K562 (cell line): ENCODE results near the gene TMCC2. TPM values are rescaled to one million over a fixed set of nuclear protein-coding genes. Genes with fewer than 3 reads are reported as not detected.

Experiments
- ATAC-seq: fragments of 200-7000 bp; cut with Tn5 transposase; 3 replicates; pipeline ENCODE4 v1.9.1; 2020; ENCODE audit warnings: moderate library complexity
- BruUV-seq: library from RNA; stranded (reverse); fragments of 400-500 nt; replicated peaks from 2 replicates; lab custom pipeline; 2021; lab: Mats Ljungman, UMichigan
- CTCF ChIA-PET: fragments of 300-600 bp; formaldehyde crosslinking; extraction: SDS; loops from one replicate; lab custom pipeline; 2021; ENCODE audit warnings: low intra/inter-chr PET ratio; lab: Yijun Ruan, JAX
- POLR2A ChIA-PET: fragments of 300-600, 350-650 bp; sonication (Branson Sonifier 250); formaldehyde crosslinking; extraction: SDS; loops from one replicate; lab custom pipeline; 2021; ENCODE audit warnings: antibody characterized with exemption, inconsistent platforms; lab: Yijun Ruan, JAX
- DNase-seq, 4 experiments: peaks; one replicate each; pipeline versions ENCODE4 v3.0.0 to v3.0.0-alpha.2; 2011 to 2018; ENCODE audit warnings: low spot score in 3 of 4, mixed read lengths in 3 of 4; ENCODE audit errors: extremely low read depth in 1 of 4
- FAIRE-seq: peaks from 2 replicates; lab custom pipeline; 2011; peaks lifted over from hg19 to GRCh38; lab: Jason Lieb, UNC
- H2AFZ ChIP-seq: 2 replicates; pipeline ENCODE4 v1.6.0; 2011; ENCODE audit warnings: low read depth, low read length, control low read depth, inconsistent platforms
- H3K27ac ChIP-seq: fragments of 200-600 bp; 3 replicates; pipeline ENCODE4 v1.8.0; 2011; ENCODE audit warnings: low read depth, mild to moderate bottlenecking, control low read depth, inconsistent platforms, low read length, moderate library complexity, mixed read lengths; ENCODE audit errors: extremely low read depth
- H3K27me3 ChIP-seq, 2 experiments: fragments of 300-600 bp in 1 of 2; 2 replicates in 1 of 2; 3 replicates in 1 of 2; pipeline versions ENCODE4 v1.6.0 to v1.8.0; 2011; ENCODE audit warnings: inconsistent platforms in 2 of 2, low read length in 2 of 2, mild to moderate bottlenecking in 1 of 2, mixed read lengths in 1 of 2, moderate library complexity in 1 of 2; ENCODE audit not compliant: control insufficient read depth in 2 of 2, insufficient read depth in 2 of 2
- H3K36me3 ChIP-seq: fragments of 300-600 bp; 3 replicates; pipeline ENCODE4 v1.8.0; 2011; ENCODE audit warnings: mild to moderate bottlenecking, low read length, inconsistent platforms; ENCODE audit not compliant: control insufficient read depth, insufficient read depth
- H3K4me1 ChIP-seq, 2 experiments: fragments of 200-600 bp in 1 of 2; replicated peaks in 1 of 2; 2 replicates in 1 of 2; 3 replicates in 1 of 2; pipeline versions ENCODE4 v1.5.1 to v1.8.0; 2011; ENCODE audit warnings: inconsistent platforms in 2 of 2, low read length in 2 of 2, mild to moderate bottlenecking in 1 of 2, mixed read lengths in 1 of 2, moderate library complexity in 1 of 2; ENCODE audit not compliant: control insufficient read depth in 2 of 2, insufficient read depth in 2 of 2
- H3K4me2 ChIP-seq: 2 replicates; pipeline ENCODE4 v1.6.1; 2011; ENCODE audit warnings: low read length, control low read depth, inconsistent platforms, mixed read lengths; ENCODE audit not compliant: insufficient read depth
- H3K4me3 ChIP-seq: fragments of 200-600 bp; sonication (generic), shearing (Covaris generic); 2 replicates; pipeline ENCODE4 v1.5.1; 2016; ENCODE audit warnings: control low read depth, inconsistent platforms
- H3K79me2 ChIP-seq: fragments of 200-600 bp; 3 replicates; pipeline ENCODE4 v1.8.0; 2011; ENCODE audit warnings: low read length, inconsistent platforms; ENCODE audit not compliant: control insufficient read depth, insufficient read depth
- H3K9ac ChIP-seq, 2 experiments: 2 replicates each; pipeline versions ENCODE4 v1.6.0 to v1.6.1; 2011; ENCODE audit warnings: low read depth in 2 of 2, low read length in 2 of 2, control low read depth in 1 of 2, inconsistent platforms in 1 of 2, mild to moderate bottlenecking in 1 of 2, mixed read lengths in 1 of 2; ENCODE audit not compliant: insufficient read depth in 1 of 2
- H3K9me1 ChIP-seq: one replicate; pipeline ENCODE4 v1.6.0; 2011; ENCODE audit warnings: inconsistent platforms, mild to moderate bottlenecking, low read length, moderate library complexity; ENCODE audit not compliant: control insufficient read depth, insufficient read depth
- H3K9me3 ChIP-seq: replicated peaks from 2 replicates; pipeline ENCODE4 v1.5.1; 2011; ENCODE audit warnings: low read depth, low read length, inconsistent platforms; ENCODE audit not compliant: control insufficient read depth, insufficient read depth
- H4K20me1 ChIP-seq: replicated peaks from 2 replicates; pipeline ENCODE4 v1.6.1; 2011; ENCODE audit warnings: low read length, inconsistent platforms, mixed read lengths; ENCODE audit not compliant: control insufficient read depth, insufficient read depth
- ARID1B ChIP-seq: fragments of 450-650 bp; IDR thresholded peaks from 2 replicates; pipeline ENCODE4 v1.6.1; 2016; ENCODE audit warnings: antibody characterized with exemption, mild to moderate bottlenecking, inconsistent platforms
- CBX8 ChIP-seq: fragments of 200-600 bp; sonication (generic); IDR thresholded peaks from 2 replicates; pipeline ENCODE4 v1.6.1; 2012; ENCODE audit warnings: borderline replicate concordance, mixed run types, low read depth, mild to moderate bottlenecking, moderate library complexity, mixed read lengths, low read length, control low read depth, inconsistent platforms; ENCODE audit not compliant: poor library complexity, severe bottlenecking; ENCODE audit errors: extremely low read depth
- FOS ChIP-seq: IDR thresholded peaks from 3 replicates; pipeline ENCODE4 v1.6.1; 2011; ENCODE audit not compliant: insufficient read length; ENCODE audit errors: extremely low read depth
- FOSL1 ChIP-seq: fragments of 200-800 bp; sonication (Bioruptor generic); conservative IDR thresholded peaks from 2 replicates; pipeline ENCODE4 v1.6.1; 2016; ENCODE audit warnings: missing genetic modification characterization, missing compliant biosample characterization
- HDGF ChIP-seq: fragments of 450-650 bp; IDR thresholded peaks from 2 replicates; pipeline ENCODE4 v1.6.1; 2016
- ILK ChIP-seq: fragments of 450-650 bp; IDR thresholded peaks from 2 replicates; pipeline ENCODE4 v1.6.1; 2016; ENCODE audit warnings: missing genetic modification characterization, low read depth, mild to moderate bottlenecking, missing compliant biosample characterization, moderate library complexity, borderline replicate concordance
- JUND ChIP-seq, 2 experiments: IDR thresholded peaks; 2 replicates in 1 of 2; 3 replicates in 1 of 2; pipeline ENCODE4 v1.6.1; 2011; ENCODE audit warnings: borderline replicate concordance in 2 of 2, low read depth in 2 of 2, low read length in 2 of 2, improper control_type of control experiment in 1 of 2, missing biosample characterization in 1 of 2, missing genetic modification characterization in 1 of 2, missing genetic modification reagents in 1 of 2
- KAT7 ChIP-seq: sonication (generic); formaldehyde crosslinking; IDR thresholded peaks from 2 replicates; pipeline ENCODE4 v1.8.0; 2022; ENCODE audit warnings: missing genetic modification reagents, mild to moderate bottlenecking, borderline replicate concordance
- KDM1A ChIP-seq, 2 experiments: fragments of 450-650 bp; IDR thresholded peaks; 2 replicates each; pipeline ENCODE4 v1.6.1; 2016; ENCODE audit warnings: mild to moderate bottlenecking in 2 of 2
- MEF2D ChIP-seq: conservative IDR thresholded peaks from 2 replicates; pipeline ENCODE4 v1.6.1; 2016; ENCODE audit warnings: low read depth, missing genetic modification characterization, missing compliant biosample characterization
- NR2C1 ChIP-seq, 2 experiments: fragments of 450-650 bp; IDR thresholded peaks; 2 replicates each; pipeline ENCODE4 v1.6.1; 2017; ENCODE audit warnings: mild to moderate bottlenecking in 2 of 2, antibody characterized with exemption in 1 of 2, inconsistent platforms in 1 of 2, missing compliant biosample characterization in 1 of 2, missing genetic modification characterization in 1 of 2
- OTX1 ChIP-seq: fragments of 450-650 bp; formaldehyde crosslinking; IDR thresholded peaks from 2 replicates; pipeline ENCODE4 v1.4.0; 2022; ENCODE audit warnings: mild to moderate bottlenecking
- RBM34 ChIP-seq: fragments of 200-400 bp; formaldehyde crosslinking; IDR thresholded peaks from 2 replicates; pipeline ENCODE4 v1.6.1; 2018; ENCODE audit warnings: low read length, borderline replicate concordance; ENCODE audit not compliant: insufficient read depth
- RNF2 ChIP-seq: sonication (generic); IDR thresholded peaks from 2 replicates; pipeline ENCODE4 v1.6.1; 2016
- SMAD4 ChIP-seq: fragments of 250-450 bp; sonication (Bioruptor Pico); conservative IDR thresholded peaks from 2 replicates; pipeline ENCODE4 v1.8.0; 2021; ENCODE audit warnings: inconsistent platforms, mild to moderate bottlenecking, moderate library complexity
- SMC3 ChIP-seq: conservative IDR thresholded peaks from 2 replicates; pipeline ENCODE4 v1.6.1; 2011; ENCODE audit warnings: low read depth, low read length, improper control_type of control experiment; ENCODE audit not compliant: insufficient read depth
- ZNF12 ChIP-seq: sonication (generic); formaldehyde crosslinking; IDR thresholded peaks from 2 replicates; pipeline ENCODE4 v1.4.0; 2020; ENCODE audit warnings: mild to moderate bottlenecking, missing genetic modification reagents
- ZNF232 ChIP-seq: sonication (generic); formaldehyde crosslinking; IDR thresholded peaks from 2 replicates; pipeline ENCODE4 v1.8.0; 2022; ENCODE audit warnings: mild to moderate bottlenecking, missing genetic modification reagents
- ZNF316 ChIP-seq: fragments of 450-650 bp; IDR thresholded peaks from 2 replicates; pipeline ENCODE4 v1.6.1; 2016
- ZNF436 ChIP-seq: fragments of 250-450, 450-650 bp; sonication (Bioruptor Pico); formaldehyde crosslinking; IDR thresholded peaks from 2 replicates; pipeline ENCODE4 v1.7.0; 2020; ENCODE audit warnings: mild to moderate bottlenecking
- ZNF511 ChIP-seq: sonication (generic); formaldehyde crosslinking; IDR thresholded peaks from 2 replicates; pipeline ENCODE4 v1.8.0; 2022; ENCODE audit warnings: mild to moderate bottlenecking, missing genetic modification reagents
- ZNF589 ChIP-seq: fragments of 200-800 bp; sonication (Bioruptor generic); IDR thresholded peaks from 2 replicates; pipeline ENCODE4 v1.6.1; 2016; ENCODE audit warnings: low read depth, missing genetic modification characterization, missing compliant biosample characterization
- WGBS: fragments of 100-300 bp; shearing (Covaris generic); methylation state at CpG from one replicate; pipeline ENCODE4 v1.1.6; 2016; ENCODE audit warnings: low coverage, mixed read lengths; ENCODE audit not compliant: insufficient coverage; ENCODE audit errors: missing lambda C conversion rate; 5-methylcytosine and 5-hydroxymethylcytosine counted together
- in situ Hi-C: fragments of 300-500 bp; cut with MboI; formaldehyde crosslinking; loops from 4 replicates; pipeline ENCODE4 v1.15.0; 2018; ENCODE audit warnings: inconsistent platforms, mixed read lengths
- intact Hi-C: fragments of 100-400 bp; cut with micrococcal nuclease; formaldehyde crosslinking; loops from 2 replicates; pipeline ENCODE4 v1.14.2; 2022
- polyA plus RNA-seq, 8 experiments: library from polyadenylated mRNA; depleted of rRNA in 4 of 8; stranded (reverse) in 5 of 8; unstranded in 3 of 8; fragments of >200 nt; fragmentation: Nextera tagmentation in 2 of 8; fragmentation: Illumina TruSeq in 1 of 8; extraction: Ambion mirVana in 2 of 8; extraction: Trizol in 1 of 8; gene quantifications; 2 replicates each; pipeline versions ENCODE4 v1.2.1 to v1.2.3, GENCODE V29; 2011 to 2014; ENCODE audit warnings: inconsistent platforms in 1 of 8, missing spikeins in 1 of 8
- total RNA-seq, 7 experiments: library from RNA; depleted of rRNA in 6 of 7; stranded (reverse); fragments of >200 nt in 6 of 7; fragmentation: Illumina TruSeq in 2 of 7; extraction: Trizol in 2 of 7; gene quantifications; 2 replicates each; pipeline versions ENCODE4 v1.2.1 to v1.2.3, GENCODE V29; 2011 to 2021; ENCODE audit warnings: low replicate concordance in 1 of 7

The TMCC2 gene
- total and polyA plus RNA-seq, 9 of the 15 experiments (the other 6 are each of a cell fraction or from before 2014, with no cell fraction given) = 0.06 to 1.8 (median 0.98) TPM

GRCh38 chr1:205270271-205270670 lies 42.5 kb downstream of the TMCC2 start (continued):
- TF ChIP-seq ARID1B = no peak
- no peak for TF ChIP-seq FOS

- peaks cover 0 to 3% of the 10 kb centered on the region in 2 experiments; a peak in 1 of 5 replicates for H3K27me3 ChIP-seq
- no peak overlapping the region for H3K27ac ChIP-seq
- in situ Hi-C loops (no loop called here), intact Hi-C loops (no loop called here)
- peaks cover 26 to 46% of the 10 kb centered on the region in 2 experiments for H3K4me1 ChIP-seq
- no peak overlapping the region for H3K9ac ChIP-seq
- BruUV-seq = no TSS peak
- H3K9me1 ChIP-seq = no peaks in the 10 kb centered on the region
- H3K4me2 ChIP-seq = no peak overlapping the region; the same call in 1 of the 2 replicates
- no peak overlapping the region for H3K4me3 ChIP-seq
- H4K20me1 ChIP-seq = no peaks in the 10 kb centered on the region
- CTCF ChIA-PET = interaction anchor here (6.6 kb wide), 1 partner anchor 53 kb away, joined by 144 read pairs; the partner anchor contains the start of gene NUAK2
- POLR2A ChIA-PET = interaction anchor here (1.0 to 1.6 kb wide), 6 partner anchors 9 to 61 kb away, joined by 3 to 7 read pairs (median 4); partner anchors contain the start of gene NUAK2
- 0 out of 2 replicates have a peak overlapping the region, but pooled peaks have one; percentile 6 for H2AFZ ChIP-seq
- H3K9me3 ChIP-seq = no peaks in the 10 kb centered on the region
- FAIRE-seq (no peak), ATAC-seq (no peak), DNase-seq (peak in 2 of 4 experiments; percentile 44)
- H3K36me3 ChIP-seq = no peaks in the 10 kb centered on the region
- 31% methylated on average over 8 of the region's 8 CpGs for WGBS
- no peaks in the 10 kb centered on the region for H3K79me2 ChIP-seq
- no peak for TF ChIP-seq ZNF232 (CRISPR knock-in tag)
- no peak for TF ChIP-seq ZNF511 (CRISPR knock-in tag)
- no peak for TF ChIP-seq ILK (tag)
- TF ChIP-seq KAT7 = no peak
- TF ChIP-seq JUND (IDR thresholded peaks at IDR 0.05; ENCODE audit: borderline replicate concordance, low read depth, low read length) = peak; percentile 34; the same call in 1 of the 2 replicates
- no peak for TF ChIP-seq JUND (tag; IDR thresholded peaks at IDR 0.05; ENCODE audit: borderline replicate concordance, low read depth, low read length)
- peak in 1 of 2 experiments; percentile 20; a peak in 1 of 4 replicates for TF ChIP-seq KDM1A (IDR thresholded peaks at IDR 0.05)
- no peak for TF ChIP-seq SMC3
- TF ChIP-seq OTX1 = no peak
- no peak for TF ChIP-seq ZNF589
- peak; percentile 37; the same call in 1 of the 2 replicates for TF ChIP-seq ZNF316
- TF ChIP-seq FOSL1 = peak; percentile 47; the same call in 1 of the 2 replicates
- no peak for TF ChIP-seq SMAD4 (CRISPR knock-in tag)
- TF ChIP-seq HDGF = no peak
- TF ChIP-seq CBX8 = no peak
- TF ChIP-seq NR2C1 (IDR thresholded peaks at IDR 0.05) = no peak
- TF ChIP-seq NR2C1 (tag; IDR thresholded peaks at IDR 0.05) = no peak
- TF ChIP-seq ZNF12 (CRISPR knock-in tag) = no peak
- TF ChIP-seq ZNF436 (CRISPR knock-in tag) = no peak
- no peak for TF ChIP-seq RBM34
- no peak for TF ChIP-seq RNF2
- 0 out of 2 replicates have a peak, but pooled peaks have one; percentile 28 for TF ChIP-seq MEF2D
Measured at GRCh38 chr1:205270764-205271163, 43.0 kb downstream of the TMCC2 start.
